ENCODE data around the gene NHERF1.
A peak's percentile ranks its signal among the peaks of the same experiment; 100 is the strongest.

NHERF1 gene

DNA sequence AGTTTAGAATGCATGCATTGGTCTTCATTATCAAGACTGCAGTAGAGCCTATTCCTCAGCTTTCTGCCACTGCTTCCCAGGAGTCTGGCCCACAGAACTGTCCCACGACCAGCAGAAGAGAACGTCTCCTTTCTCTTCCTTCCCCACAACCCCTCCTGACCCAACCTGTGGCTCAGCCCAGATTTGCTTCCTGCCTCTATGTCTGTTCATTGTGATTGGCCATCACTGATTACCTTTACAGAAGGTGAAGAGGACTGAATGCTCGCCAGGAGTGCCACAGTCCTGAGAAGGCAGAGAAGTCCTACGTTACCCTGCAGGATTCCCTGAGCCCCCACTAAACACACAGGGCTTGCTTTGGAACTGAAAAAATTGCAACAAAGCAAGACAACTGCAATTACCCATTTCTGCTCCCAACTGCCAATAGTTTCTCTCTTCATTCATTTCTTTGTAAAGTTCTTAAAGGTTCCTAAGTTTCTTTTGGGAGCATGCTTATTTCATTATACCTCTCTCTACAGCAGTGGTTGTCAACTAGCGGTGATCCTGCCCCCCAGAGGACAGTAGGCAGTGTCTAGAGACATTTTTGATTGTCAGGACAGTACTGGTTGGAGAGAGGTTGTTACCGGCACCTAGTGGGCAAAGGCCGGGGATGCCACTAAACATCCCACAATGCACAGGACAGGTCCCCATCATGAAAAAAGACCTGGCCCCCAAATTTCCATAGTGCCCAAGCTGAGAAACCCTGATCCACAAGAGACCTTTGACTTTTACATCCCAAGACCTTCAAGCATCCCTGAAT lies 32.2 kb downstream of the NHERF1 start:
- TF ChIP-seq, protein P1, sequence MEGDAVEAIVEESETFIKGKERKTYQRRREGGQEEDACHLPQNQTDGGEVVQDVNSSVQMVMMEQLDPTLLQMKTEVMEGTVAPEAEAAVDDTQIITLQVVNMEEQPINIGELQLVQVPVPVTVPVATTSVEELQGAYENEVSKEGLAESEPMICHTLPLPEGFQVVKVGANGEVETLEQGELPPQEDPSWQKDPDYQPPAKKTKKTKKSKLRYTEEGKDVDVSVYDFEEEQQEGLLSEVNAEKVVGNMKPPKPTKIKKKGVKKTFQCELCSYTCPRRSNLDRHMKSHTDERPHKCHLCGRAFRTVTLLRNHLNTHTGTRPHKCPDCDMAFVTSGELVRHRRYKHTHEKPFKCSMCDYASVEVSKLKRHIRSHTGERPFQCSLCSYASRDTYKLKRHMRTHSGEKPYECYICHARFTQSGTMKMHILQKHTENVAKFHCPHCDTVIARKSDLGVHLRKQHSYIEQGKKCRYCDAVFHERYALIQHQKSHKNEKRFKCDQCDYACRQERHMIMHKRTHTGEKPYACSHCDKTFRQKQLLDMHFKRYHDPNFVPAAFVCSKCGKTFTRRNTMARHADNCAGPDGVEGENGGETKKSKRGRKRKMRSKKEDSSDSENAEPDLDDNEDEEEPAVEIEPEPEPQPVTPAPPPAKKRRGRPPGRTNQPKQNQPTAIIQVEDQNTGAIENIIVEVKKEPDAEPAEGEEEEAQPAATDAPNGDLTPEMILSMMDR (IDR thresholded peaks at IDR 0.05; ENCODE audit: low read length, missing control alignments) = peak; percentile 18
- DNase-seq (ENCODE audit: low read depth) = no peak
- H3K4me3 ChIP-seq (replicated peaks; ENCODE audit: low read depth, low read length) = no peak overlapping the region

- DNase-seq (ENCODE audit: low read depth) = no peak
- TF ChIP-seq, protein P1 (IDR thresholded peaks at IDR 0.05; ENCODE audit: low read length, missing control alignments) = no peak
- H3K4me3 ChIP-seq (replicated peaks; ENCODE audit: low read depth, low read length) = no peak overlapping the region
These were observed 34.1 kb downstream of the NHERF1 start for GRCh38 chr17:74782571-74782970.

- TF ChIP-seq, protein P1 (IDR thresholded peaks at IDR 0.05; ENCODE audit: low read length, missing control alignments) = no peak
- DNase-seq (ENCODE audit: low read depth) = no peak
- H3K4me3 ChIP-seq (replicated peaks; ENCODE audit: low read depth, low read length) = no peak overlapping the region
These were observed 35.8 kb downstream of the NHERF1 start for GRCh38 chr17:74784125-74784810.

GRCh38 chr17:74785096-74785980 lies 36.9 kb downstream of the NHERF1 start:
- no peak overlapping the region for H3K4me3 ChIP-seq (replicated peaks; ENCODE audit: low read depth, low read length)
- TF ChIP-seq, protein P1 (IDR thresholded peaks at IDR 0.05; ENCODE audit: low read length, missing control alignments) = no peak
- no peak for DNase-seq (ENCODE audit: low read depth)

GRCh38 chr17:74785981-74786360 lies 37.5 kb downstream of the NHERF1 start:
- H3K4me3 ChIP-seq (replicated peaks; ENCODE audit: low read depth, low read length) = no peak overlapping the region
- TF ChIP-seq, protein P1 (IDR thresholded peaks at IDR 0.05; ENCODE audit: low read length, missing control alignments) = no peak
- DNase-seq (ENCODE audit: low read depth) = no peak

- DNase-seq (ENCODE audit: low read depth) = no peak
- TF ChIP-seq, protein P1 (IDR thresholded peaks at IDR 0.05; ENCODE audit: low read length, missing control alignments) = no peak
- H3K4me3 ChIP-seq (replicated peaks; ENCODE audit: low read depth, low read length) = no peak overlapping the region
These were observed 38.1 kb downstream of the NHERF1 start for GRCh38 chr17:74786431-74787055.

Measured in fibroblast of pulmonary artery (primary cell).